Measurements from ENCODE around the gene CDK5R2. TPM values are rescaled to one million over a fixed set of nuclear protein-coding genes. Genes with fewer than 3 reads are reported as not detected.

The CDK5R2 gene
- total RNA-seq, 2 donors from 2014 or later, result not detected

GRCh38 chr2:219003979-219004378 is 44.5 kb downstream of the CDK5R2 start:
- ATAC-seq (ENCODE audit: insufficient number of reproducible peaks, low FRiP score, low read depth) (no peak), DNase-seq (ENCODE audit: low spot score) (no peak)
- H3K4me3 ChIP-seq, result no peak overlapping the region
- peaks cover 19% of the 10 kb centered on the region in 2 donors for H3K4me1 ChIP-seq (ENCODE audit: control insufficient read depth in 1 of 2, low read depth in 2 of 2)
- H3K27ac ChIP-seq, result no peak overlapping the region
- H3K9me3 ChIP-seq, result no peaks in the 10 kb centered on the region
- H3K27me3 ChIP-seq (replicated peaks; ENCODE audit: insufficient read depth), result peaks cover 31% of the 10 kb centered on the region
- H3K36me3 ChIP-seq, result no peaks in the 10 kb centered on the region
- no peak for TF ChIP-seq CTCF (IDR thresholded peaks at IDR 0.05)

- H3K27ac ChIP-seq, result no peak overlapping the region
- no peaks in the 10 kb centered on the region for H3K36me3 ChIP-seq
- no peaks in the 10 kb centered on the region for H3K9me3 ChIP-seq
- H3K4me1 ChIP-seq (ENCODE audit: control insufficient read depth in 1 of 2, low read depth in 2 of 2), result no peaks in the 10 kb centered on the region
- H3K27me3 ChIP-seq (replicated peaks; ENCODE audit: insufficient read depth), result peaks cover 2% of the 10 kb centered on the region
- ATAC-seq (ENCODE audit: insufficient number of reproducible peaks, low FRiP score, low read depth) (no peak), DNase-seq (ENCODE audit: low spot score) (no peak)
- no peak for TF ChIP-seq CTCF (IDR thresholded peaks at IDR 0.05)
- H3K4me3 ChIP-seq, result no peak overlapping the region
Measured at GRCh38 chr2:219009294-219009693, 49.8 kb downstream of the CDK5R2 start.

GRCh38 chr2:219010162-219010756 is 50.8 kb downstream of the CDK5R2 start:
- ATAC-seq (ENCODE audit: insufficient number of reproducible peaks, low FRiP score, low read depth), result no peak

GRCh38 chr2:219010873-219011272 is 51.4 kb downstream of the CDK5R2 start:
- no peaks in the 10 kb centered on the region for H3K36me3 ChIP-seq
- no peaks in the 10 kb centered on the region for H3K9me3 ChIP-seq
- no peaks in the 10 kb centered on the region for H3K27me3 ChIP-seq (replicated peaks; ENCODE audit: insufficient read depth)
- no peak for ATAC-seq (ENCODE audit: insufficient number of reproducible peaks, low FRiP score, low read depth)
- no peak overlapping the region for H3K27ac ChIP-seq
- no peaks in the 10 kb centered on the region for H3K4me1 ChIP-seq (ENCODE audit: control insufficient read depth in 1 of 2, low read depth in 2 of 2)
- no peak for TF ChIP-seq CTCF (IDR thresholded peaks at IDR 0.05)
- DNase-seq (ENCODE audit: low spot score), result no peak
- no peak overlapping the region for H3K4me3 ChIP-seq

More at GRCh38 chr2:219010162-219010756, 50.8 kb downstream of the CDK5R2 start:
- Histone ChIP-seq H3K4me1 (ENCODE audit: control insufficient read depth in 1 of 2, low read depth in 2 of 2) (no peaks in the 10 kb centered on the region), H3K4me3 (no peak overlapping the region), H3K27me3 (replicated peaks; ENCODE audit: insufficient read depth) (no peaks in the 10 kb centered on the region), H3K36me3 (no peaks in the 10 kb centered on the region), H3K9me3 (no peaks in the 10 kb centered on the region), H3K27ac (no peak overlapping the region)
- TF ChIP-seq CTCF (IDR thresholded peaks at IDR 0.05), result no peak
- no peak for DNase-seq (ENCODE audit: low spot score)

Other genes with a start within 250 kb of the CDK5R2 start
- 10 to 100 TPM; 10.8 to 24.1 TPM for gene TTLL4, start 248.8 kb upstream of the CDK5R2 start, total RNA-seq
- 10 to 100 TPM; 31.6 to 37.8 TPM for gene CYP27A1, start 177.5 kb upstream of the CDK5R2 start, total RNA-seq
- gene PRKAG3, start 127.9 kb upstream of the CDK5R2 start, total RNA-seq, result under 1 TPM in 1 of 2 donors, not detected in 1; 0.28 TPM
- gene WNT6, start 99.9 kb upstream of the CDK5R2 start, total RNA-seq, result 1 to 10 TPM in 1 of 2 donors, under 1 TPM in 1; 0.27 to 2.5 TPM
- gene WNT10A, start 78.8 kb upstream of the CDK5R2 start, total RNA-seq, result 1 to 10 TPM in 1 of 2 donors, not detected in 1; 1.6 TPM
- gene FEV, start 25.5 kb downstream of the CDK5R2 start, total RNA-seq, result not detected
- gene CRYBA2, start 33.8 kb downstream of the CDK5R2 start, total RNA-seq, result not detected
- not detected for gene CFAP65, start 81.8 kb downstream of the CDK5R2 start, total RNA-seq
- gene IHH, start 101.3 kb downstream of the CDK5R2 start, total RNA-seq, result 1 to 10 TPM in 1 of 2 donors, not detected in 1; 1.6 TPM
- gene NHEJ1, start 201.1 kb downstream of the CDK5R2 start, total RNA-seq, result 10 to 100 TPM; 10.3 to 14.5 TPM
- gene SLC23A3, start 210.4 kb downstream of the CDK5R2 start, total RNA-seq, result 1 to 10 TPM; 1.4 to 3.4 TPM
- gene CNPPD1, start 217.3 kb downstream of the CDK5R2 start, total RNA-seq, result 10 to 100 TPM; 31.9 to 51.0 TPM
- 10 to 100 TPM; 43.8 to 58.6 TPM for gene RETREG2, start 218.6 kb downstream of the CDK5R2 start, total RNA-seq
- 10 to 100 TPM; 21.7 to 83.8 TPM for gene ZFAND2B, start 247.1 kb downstream of the CDK5R2 start, total RNA-seq

Data from thoracic aorta (tissue), 2 donors.